H1 (cell line): ENCODE data around the gene PTPN13.

Experiments
- POLR2A ChIP-seq, 2 experiments: IDR thresholded peaks; 1 replicate in 1 of 2; 2 replicates in 1 of 2; pipeline ENCODE4 v1.6.1; 2011; ENCODE audit warnings: low read depth in 2 of 2, low read length in 2 of 2, mild to moderate bottlenecking in 2 of 2; ENCODE audit errors: control extremely low read depth in 1 of 2
- RBBP5 ChIP-seq: IDR thresholded peaks from 2 replicates; pipeline ENCODE4 v1.7.1; 2012; ENCODE audit warnings: low read depth, mild to moderate bottlenecking, inconsistent platforms, low read length, moderate library complexity, borderline replicate concordance

DNA sequence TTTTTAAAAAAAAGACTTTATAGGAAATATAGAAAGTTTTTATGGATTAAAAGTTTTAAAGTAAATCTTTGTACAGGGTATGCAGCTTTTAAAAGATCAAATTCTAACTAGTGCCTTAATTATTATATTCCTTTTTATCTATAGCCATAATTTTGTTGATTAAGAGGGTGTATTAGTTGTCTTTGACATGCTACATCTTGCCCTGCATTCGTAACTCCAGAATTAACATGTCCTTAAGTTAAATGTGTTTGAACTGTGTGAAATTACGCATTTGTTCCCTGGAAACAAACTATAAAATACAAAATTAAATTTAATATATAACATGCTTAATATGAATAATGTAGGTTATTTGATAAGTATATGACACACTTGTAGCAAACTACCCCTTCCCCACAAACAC, 66.3 kb downstream of the PTPN13 start:
- no peak for TF ChIP-seq RBBP5
- no peak for TF ChIP-seq POLR2A (IDR thresholded peaks at IDR 0.05; ENCODE audit: control extremely low read depth in 1 of 2, low read depth in 2 of 2, low read length in 2 of 2)
